CD4-positive, alpha-beta T cell treated with Interleukin-17A for 4 hours (primary cell): ENCODE results near the gene ARMC9.

Experiments
- DNase-seq: peaks from one replicate; pipeline ENCODE4 v3.0.0-alpha.2; 2020; ENCODE audit warnings: mixed read lengths

ARMC9 gene

DNA sequence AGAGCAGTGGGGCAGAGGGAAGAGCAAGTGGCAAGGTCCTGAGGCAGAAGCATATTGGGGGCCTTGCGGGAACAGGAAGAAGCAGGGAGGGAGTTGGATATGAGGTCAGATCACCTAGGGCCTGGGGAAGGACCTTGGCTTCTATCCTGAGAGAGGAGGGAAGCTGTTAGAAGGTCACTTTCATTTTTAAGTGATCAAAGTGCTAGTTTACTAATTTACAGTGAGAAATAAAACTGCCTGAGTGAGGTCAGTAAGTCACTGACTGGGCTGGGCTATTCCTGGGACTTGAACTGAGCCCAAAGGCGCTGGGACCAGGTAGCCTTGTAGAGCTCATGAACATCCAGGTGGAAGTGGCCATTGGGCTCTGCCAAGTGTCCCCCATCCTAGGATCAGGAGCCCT, 120.5 kb downstream of the ARMC9 start:
- DNase-seq = no peak

DNA sequence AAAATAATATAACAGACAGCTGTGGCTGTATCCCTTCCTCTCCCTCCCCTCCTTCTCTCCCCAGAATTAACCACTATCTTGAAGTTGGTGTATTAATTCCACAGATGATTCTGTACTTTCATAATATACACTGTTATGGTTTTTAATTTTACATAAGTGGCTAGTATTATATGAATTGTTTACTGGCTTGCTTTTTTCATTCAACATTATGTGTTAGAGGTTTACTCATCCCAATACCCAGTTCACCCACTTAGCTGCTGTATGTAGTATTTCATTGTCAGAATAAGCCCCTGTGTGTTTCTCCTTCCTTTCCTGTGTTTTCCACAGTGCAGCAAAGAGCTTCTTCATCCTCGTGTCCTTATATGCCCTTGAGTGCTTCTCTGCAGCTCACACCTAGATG, 121.4 kb downstream of the ARMC9 start:
- DNase-seq = no peak

DNA sequence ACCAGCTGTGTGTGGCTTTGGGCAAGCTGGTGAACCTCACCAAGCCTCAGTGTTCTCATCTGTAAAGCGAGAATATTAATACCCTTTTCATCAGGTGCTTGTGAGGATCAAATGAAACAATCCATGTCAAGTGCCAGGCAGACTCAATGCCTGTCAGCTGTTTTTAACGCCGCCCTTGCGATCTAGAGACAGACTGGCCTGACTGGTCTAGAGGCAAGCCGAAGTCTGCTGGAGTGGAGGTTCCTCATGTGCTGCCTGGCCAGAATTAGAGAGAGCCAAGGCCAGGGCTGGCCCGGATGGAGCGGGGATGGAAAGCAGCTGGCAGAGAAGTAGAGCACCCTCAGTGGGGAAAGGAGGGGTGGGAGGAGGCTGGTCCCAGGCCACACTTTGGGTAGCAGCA, 122.6 kb downstream of the ARMC9 start:
- DNase-seq = no peak

DNA sequence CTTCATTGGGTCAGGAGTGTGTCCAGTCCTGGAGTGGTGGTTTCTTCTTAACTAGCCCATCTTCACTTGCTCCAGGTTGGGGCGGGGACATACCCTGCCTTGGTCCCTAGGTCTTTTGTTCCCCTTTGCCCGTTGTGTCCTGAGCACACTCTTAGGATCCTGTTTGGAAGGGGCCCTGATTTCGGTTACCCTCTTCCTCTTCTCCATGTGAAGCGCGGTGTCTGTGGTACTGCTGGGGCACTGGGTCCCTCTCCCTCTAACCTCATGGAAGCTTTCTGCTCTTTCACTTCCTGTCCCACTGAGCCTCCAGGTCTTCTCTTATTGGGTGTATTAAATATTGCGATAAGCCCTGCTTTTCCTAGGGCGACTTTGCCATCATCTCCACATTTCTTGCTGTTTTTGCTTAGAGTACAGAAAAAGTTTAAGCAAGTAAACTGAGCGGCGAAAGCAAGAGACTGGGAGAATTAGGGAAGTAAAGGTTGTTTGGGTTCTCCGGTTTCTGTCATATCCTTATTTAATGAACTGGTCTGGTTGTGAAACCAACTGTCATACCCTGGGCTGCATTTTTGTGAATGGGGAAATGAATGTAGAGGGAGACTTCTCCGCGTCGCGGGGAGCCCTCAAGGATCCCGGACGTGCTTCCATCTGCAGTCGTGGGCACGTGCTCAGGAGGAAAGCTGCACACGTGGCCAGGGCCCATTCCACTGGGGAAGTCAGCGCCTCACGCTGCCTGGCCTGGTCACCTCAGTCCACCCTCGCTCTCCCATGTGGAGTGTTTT, 123.3 kb downstream of the ARMC9 start:
- no peak for DNase-seq

DNA sequence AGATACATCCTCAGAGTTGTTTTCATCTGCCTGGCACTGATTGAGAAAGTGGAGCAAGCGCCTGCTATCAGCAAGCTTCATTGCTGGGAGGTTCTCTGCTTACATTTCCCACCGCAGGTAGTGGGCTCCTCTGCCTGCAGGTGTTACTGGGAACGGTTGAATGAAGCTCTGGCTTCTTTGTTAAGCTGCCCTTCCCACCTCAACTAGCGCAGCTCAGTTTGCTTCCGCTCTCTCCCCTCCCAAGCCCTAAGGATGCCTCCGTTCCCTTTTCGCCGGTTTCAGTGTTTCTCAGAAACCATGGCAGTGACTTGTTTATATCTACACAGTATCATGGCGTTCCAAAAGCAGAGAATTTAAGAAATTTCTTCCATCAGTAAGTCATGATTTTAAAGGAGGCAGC, 124.9 kb downstream of the ARMC9 start:
- no peak for DNase-seq

DNA sequence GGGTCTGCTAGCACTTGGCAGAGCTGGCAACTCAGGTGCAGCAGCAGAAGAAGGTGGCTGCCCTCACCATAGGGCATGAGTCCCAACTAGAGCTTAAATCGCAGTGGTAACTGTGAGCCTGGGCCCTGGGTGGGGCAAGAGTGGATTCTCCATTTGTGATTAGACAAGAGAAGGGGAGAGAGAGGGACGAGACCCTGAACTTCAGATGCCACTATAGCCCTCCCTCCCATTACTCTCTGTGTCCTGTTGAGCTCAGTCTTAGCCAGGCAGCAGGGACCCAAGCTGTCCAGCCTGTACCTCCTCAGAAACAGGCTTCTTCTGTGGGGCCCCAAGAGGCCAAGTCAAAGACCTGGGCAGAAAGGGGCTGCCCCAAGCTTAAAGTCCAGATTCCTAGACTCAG, 127.4 kb downstream of the ARMC9 start:
- DNase-seq = no peak

DNA sequence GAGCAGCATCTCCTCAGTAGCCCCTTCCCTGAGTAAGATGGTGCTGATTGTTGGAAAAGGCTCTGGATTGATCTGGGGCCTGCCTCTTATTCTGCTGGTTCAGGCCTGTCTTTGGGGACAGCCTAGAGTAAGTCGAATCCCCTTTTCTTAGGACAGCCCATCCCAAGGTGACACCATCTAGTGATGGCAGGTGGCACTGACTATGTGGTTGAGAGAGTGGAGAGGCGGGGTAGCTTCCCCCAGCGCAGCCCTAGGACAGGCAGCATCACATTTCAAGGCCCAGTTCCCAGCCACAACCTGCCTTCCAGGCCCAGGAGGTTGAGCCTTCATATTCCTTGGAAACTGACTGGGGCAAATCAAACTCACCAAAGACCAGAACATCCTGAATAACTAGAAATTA, 128.0 kb downstream of the ARMC9 start:
- no peak for DNase-seq

DNA sequence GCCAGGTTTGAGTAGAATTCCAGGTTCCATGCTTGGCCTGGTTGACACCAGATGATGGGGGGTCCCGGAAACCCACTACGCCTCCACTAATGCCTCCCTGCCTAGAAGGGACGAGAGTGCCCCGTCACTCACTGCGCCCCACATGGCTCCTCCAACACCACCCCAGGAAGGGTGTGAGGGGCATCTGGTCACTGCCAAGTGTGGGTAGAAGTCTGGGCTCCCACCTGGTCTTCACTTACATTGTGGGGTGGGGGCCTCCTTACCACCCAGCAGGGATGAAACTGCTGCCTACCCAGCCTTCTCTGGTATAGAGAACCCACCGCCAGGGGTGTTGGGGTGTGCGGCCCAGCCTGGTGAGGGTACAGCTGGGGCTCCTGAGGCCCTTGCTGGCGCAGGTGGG, 131.9 kb downstream of the ARMC9 start:
- no peak for DNase-seq

DNA sequence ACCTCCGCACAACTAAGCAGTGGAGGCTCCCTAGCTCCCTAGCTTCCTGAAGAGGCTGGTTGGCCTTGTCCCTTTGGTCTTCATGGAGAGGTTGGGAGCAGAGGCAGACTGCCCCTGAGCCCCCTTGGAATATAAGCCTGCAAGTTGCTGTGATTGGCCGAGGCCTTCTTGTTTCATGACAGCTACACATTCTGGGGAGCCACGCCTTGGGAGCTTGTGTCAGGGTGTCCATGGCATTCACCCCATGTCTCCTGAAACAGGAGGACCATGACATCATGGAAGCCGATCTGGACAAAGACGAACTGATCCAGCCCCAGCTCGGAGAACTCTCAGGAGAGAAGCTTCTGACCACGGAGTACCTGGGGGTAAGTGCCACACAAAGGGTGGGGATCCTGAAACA, 133.1 kb downstream of the ARMC9 start:
- no peak for DNase-seq

DNA sequence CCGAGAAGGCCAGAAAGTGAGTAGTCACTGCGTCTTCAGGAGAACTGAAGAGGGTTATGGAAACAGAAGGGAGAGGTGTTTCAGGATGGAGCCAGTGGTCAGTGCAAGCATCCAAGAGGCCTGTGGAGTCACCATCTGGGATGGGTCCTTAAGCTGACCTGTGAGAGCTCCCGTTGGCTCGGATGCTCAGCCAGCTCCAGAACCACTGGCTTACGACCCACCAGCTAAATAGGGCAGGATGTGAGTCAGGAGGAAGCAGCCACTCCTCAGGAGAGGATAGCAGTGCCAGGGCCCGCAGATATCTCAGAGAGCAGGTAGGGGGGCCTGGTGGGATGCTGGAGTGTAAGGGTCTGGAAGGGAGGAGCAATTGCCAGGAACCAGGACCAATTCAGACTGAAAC, 134.0 kb downstream of the ARMC9 start:
- DNase-seq = no peak

DNA sequence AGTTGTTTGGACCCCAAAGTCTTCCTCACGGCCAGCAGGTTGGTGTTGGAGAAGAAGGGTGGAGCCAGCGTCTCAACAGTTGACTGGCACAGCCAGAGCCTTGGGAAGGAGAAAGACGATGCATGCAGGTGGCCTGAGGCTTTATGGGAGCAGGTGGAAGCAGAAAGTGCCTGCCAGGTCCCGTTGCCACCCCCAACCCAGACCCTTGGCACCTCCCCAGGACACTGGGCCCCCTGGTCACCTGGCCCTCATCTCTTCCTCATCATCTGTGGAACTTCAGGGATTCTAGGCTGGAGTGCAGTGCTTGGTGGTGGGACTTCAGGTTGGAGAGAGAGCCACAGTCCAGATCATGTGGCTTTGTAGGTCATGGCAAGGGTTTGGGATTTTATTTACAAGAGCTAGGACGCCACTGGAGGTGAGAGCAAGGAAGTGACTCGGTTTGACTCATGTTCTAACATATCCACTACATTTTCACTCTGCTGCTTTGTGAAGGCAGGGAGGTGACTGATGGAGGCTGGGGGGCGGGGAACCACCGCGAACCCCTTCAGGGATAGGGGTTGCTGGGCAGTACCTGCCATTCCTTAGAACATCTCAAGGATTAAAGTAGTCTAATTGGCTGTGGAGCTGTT, 134.6 kb downstream of the ARMC9 start:
- no peak for DNase-seq

DNA sequence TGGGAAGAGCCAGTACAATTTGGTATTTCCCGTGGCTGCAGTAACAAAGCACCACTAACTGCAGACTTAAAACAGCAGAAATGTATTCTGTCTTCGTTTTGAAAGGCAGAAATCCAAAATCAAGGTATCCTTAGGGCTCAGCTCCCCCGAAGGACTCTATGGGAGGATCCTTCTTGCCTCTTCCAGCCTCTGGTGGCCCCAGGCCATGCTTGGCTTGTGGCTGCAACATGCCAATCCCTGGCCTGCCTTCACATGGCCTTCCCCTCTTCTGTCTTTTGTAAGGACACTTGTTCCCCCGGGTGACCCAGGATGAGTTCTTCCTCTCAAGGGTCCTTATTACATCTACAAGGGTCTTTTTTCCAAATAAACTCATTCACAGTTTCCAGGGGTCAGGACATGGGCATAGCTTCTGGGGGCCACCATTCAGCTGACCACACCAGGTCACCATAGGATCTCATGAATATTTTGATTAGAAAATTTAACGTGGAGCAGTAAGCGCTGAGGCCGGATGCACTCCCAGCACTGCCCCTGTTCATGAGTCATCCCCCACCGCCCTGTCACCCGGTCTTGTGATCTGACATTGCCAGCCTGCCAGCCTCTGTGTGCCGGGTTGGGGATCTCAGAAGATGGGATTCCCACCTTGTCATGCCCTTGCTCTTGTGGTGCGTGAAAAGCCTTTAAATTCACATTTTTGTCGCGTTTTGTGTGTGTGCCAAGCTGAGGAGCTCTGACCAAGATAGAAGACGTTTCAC, 135.9 kb downstream of the ARMC9 start:
- no peak for DNase-seq

DNA sequence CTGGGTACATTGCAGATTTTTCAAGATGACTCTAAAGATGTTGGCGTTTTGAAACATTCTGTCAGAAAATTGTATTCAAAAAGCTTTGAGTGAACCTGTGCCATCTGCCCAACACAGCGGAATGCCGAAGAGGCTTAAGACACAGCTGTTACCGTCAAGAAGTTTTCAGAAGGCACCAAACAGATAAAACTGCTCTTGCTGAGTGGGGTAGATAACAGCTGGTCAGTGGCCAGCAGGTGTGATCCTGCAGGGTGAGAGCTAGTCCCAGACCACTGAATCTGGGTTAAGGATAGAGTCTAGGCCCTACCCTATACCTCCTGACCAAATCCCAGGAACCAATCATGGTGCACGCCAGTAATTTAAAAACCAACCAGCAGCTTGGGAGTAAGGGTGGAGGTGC, 136.6 kb downstream of the ARMC9 start:
- DNase-seq = no peak

DNA sequence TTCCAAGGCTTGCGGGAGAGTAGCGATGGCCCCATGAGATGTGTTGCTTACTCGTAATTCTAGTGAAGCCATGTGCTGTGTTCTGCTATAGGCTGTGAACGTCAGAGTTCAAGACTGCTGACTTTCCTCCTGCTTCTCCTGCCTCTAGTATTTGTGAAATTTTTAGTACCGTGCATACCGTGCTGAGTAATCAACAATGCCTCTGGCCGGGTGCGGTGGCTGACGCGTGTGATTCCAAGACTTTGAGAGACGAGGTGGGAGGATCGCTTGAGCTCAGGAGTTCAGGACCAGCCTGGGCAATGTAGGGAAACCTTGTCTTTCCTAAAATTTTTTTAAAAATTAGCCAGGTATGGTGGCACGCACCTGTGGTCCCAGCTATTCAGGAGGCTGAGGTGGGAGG, 137.2 kb downstream of the ARMC9 start:
- DNase-seq = no peak

DNA sequence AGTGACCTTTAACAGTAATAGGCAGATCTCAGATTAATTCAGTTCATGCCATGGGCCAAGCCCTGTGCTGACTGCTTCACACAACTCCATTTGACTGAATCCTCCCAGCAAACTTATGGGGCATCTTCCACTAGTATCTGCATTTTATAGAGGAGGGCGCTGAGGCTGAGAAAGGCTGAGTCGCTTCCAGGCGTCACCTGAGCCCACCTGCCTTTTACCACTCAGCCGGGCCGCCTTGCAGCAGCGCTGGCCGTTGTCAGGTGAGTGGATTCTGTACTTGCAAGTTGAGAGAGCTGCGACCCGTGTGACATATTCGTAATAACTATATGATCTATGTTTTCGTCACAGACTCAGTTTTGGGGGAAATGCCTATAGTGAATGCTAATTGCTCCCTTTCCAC, 137.8 kb downstream of the ARMC9 start:
- DNase-seq = no peak

DNA sequence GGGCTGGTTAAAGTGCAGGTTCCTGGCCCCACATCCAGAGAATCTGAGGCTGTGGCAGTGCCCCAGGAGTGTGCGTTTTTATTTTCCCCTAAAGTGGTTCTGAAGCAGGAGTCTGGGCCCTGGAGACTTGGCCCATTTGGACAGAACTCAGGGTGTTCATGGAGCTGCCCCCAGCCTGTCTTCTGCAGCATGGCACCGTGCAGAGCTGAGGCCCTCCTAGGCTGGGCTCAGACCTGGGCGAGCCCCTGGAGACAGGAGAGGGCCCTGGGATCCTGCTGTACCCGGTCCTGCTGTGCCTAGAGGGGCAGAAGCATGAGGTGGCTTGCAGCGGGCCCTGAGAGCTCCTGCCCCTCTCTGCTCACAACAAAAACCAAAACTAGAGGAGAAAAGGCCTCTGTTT, 138.3 kb downstream of the ARMC9 start:
- no peak for DNase-seq

DNA sequence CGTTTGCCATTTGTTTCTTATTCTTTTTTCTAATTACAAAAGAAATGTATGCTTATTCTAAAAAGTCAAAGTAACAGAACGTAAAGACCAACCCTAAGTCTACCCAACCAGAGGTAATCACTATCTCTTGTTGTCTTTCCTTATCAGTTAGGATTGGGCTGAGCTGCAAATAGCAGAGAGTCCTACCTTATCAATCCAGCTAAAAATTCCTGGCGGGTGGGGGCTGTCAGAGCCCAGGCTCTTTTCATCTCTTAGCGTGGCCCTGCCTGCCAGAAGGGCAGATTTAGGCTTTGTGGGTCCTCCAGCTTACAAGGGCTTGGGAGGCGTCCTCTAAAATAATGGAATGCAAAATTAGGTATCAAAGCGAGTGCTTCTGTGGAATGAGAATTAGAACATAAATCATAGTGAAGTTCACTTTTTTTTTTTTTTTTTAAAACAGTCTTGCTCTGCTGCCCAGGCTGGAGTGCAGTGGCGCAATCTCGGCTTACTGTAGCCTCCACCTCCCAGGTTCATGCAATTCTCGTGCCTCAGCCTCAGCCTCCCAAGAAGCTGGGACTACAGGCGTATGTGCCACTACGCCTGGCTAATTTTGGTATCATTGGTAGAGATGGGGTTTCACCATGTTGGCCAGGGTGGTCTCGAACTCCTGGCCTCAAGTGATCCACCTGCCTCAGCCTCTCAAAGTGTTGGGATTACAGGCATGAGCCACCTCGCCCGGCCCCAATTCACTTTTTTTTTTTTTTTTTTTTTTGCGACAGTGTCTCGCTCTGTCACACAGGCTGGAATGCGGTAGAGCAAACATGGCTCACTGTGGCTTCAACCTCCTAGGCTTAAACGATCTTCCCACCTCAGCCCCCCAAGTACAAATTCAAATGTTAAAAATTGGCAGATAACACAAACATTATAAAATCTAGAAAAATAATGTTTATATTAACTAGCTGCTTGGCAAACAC, 139.7 kb downstream of the ARMC9 start:
- DNase-seq = no peak

DNA sequence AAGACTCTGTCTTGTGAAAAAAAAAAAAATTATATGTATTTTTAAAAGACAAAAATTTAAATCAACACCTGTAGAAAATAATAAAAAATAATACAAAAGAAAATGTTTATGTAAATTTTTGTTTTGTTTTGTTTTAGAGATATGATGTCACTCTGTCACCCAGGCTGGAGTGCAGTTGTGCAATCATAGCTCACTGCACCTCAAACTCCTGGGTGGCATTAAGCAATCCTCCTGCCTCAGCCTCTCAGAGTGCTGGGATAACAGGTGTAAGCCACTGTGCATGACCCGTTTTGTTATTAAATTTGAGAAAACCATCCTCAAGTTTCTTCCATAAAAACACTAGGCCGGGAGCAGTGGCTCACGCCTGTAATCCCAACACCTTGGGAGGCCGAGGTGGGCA, 140.9 kb downstream of the ARMC9 start:
- DNase-seq = no peak

DNA sequence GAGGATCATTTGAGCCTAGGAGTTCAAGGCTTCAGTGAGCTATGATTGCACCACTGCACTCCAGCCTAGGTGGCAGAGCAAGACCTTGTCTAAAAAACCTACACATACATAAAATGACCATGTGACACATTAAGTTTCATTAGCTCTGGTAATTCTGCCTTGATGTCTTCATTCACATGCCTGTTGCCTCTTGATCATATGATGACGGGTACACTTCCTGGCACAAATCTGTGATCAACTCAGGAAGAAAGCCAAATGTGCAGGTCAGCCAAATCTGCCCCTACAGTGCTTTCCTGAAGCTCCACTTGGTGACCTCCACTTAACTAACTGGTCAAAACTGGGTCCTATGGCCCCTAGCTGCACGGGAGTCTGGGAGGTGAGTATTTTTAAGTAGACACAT, 142.7 kb downstream of the ARMC9 start:
- DNase-seq = no peak

DNA sequence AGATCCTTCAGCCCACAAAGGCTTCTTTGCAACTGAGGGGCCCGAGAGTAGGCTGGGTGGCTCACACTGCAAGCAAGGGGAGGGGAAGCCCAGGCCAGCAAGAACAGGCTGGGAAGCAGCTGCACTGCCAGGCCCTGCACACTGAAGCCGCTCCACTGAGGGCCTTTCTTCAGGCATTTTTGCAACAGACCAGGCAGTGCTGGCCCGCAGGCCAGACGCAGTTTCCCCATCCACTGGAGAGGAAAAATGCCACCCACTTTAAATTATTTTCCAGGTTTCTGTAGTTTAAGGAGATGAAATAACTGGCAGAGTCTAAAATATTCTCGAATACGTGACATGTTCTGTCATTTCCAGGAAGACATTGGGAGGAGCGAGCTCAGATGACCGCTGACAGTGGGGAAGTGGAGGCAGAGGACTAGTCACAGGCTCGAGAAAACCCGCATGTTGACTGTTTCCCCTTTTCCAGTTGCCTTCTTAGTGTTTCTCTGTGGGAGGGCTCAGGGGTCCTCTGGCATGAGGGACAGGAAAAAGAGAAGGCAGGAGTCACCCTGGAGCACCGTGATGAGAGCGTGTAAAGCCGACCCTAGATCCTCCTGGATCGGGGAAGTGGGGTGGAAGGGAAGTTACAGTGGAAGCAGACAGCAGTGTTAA, 143.8 kb downstream of the ARMC9 start:
- DNase-seq = no peak

DNA sequence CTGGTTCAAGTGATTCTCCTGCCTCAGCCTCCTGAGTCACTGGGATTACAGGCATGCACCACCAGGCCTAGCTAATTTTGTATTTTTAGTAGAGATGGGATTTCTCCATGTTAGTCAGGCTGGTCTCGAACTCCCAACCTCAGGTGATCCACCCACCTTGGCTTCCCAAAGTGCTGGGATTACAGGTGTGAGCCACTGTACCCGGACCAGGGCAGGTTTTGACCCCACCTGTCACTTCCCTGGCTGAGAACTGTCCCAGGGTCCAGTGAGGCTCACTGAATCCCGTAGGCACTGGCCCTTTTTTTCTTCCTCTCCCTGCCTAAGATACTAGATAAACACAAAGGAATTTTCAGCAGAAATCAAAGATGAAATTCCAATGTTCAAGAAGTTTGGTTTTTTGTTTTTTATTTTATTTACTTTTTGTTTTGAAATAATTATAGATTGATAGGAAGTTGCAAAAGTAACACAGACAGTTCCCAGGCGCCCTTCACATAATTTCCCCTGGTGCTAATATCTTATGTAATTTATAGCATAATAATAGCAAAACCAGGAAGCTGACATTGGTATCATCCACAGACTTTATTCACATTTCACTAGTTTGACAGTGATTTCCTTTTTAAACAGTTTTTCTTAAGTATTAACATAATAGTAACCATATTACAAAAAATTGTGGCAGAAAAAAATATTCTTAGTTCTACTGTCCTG, 144.7 kb downstream of the ARMC9 start:
- DNase-seq = no peak

DNA sequence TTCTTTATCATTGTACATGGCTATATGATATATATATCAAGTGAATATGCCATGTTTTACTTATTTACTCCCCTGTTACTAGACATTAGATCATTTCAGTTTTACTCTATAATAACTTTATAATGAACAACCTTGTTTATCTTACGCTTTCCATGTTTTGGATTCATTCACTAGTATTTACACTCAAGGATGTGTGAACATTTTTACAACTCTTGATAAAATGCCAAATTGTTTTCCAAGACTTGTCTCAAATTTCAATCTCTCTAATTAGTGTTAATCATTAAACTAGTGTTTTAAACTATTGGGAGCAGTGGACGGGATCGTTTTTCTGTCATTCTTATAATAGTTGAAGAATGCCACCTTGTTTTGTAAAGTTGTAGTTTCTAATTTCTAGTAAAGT, 145.6 kb downstream of the ARMC9 start:
- DNase-seq = no peak
